Vagina (tissue), 2 donors: ENCODE measurements around the gene PARP4.

Source experiments
- POLR2A ChIP-seq, 2 donors: fragments of 450-650 bp; IDR thresholded peaks; one replicate each; pipeline ENCODE4 v1.6.1; 2017; ENCODE audit warnings: antibody characterized with exemption in 2 of 2, mild to moderate bottlenecking in 2 of 2, moderate library complexity in 2 of 2
- POLR2AphosphoS5 ChIP-seq, 2 donors: sonication (generic); formaldehyde crosslinking; IDR thresholded peaks; one replicate each; pipeline ENCODE4 v1.9.0; 2017; ENCODE audit warnings: antibody characterized with exemption in 2 of 2, mild to moderate bottlenecking in 2 of 2, low read depth in 1 of 2; ENCODE audit not compliant: insufficient read depth in 1 of 2
- TF ChIP-seq, protein P1 (sequence below), 3 experiments: fragments of 450-650 bp in 2 of 3; fragments of 200-600 bp in 1 of 3; sonication (generic) in 1 of 3; IDR thresholded peaks; one replicate each; pipeline ENCODE4 v1.5.1; 2017 to 2019; ENCODE audit warnings: antibody characterized with exemption in 3 of 3, mild to moderate bottlenecking in 2 of 3, moderate library complexity in 2 of 3

- TF ChIP-seq, protein P1, sequence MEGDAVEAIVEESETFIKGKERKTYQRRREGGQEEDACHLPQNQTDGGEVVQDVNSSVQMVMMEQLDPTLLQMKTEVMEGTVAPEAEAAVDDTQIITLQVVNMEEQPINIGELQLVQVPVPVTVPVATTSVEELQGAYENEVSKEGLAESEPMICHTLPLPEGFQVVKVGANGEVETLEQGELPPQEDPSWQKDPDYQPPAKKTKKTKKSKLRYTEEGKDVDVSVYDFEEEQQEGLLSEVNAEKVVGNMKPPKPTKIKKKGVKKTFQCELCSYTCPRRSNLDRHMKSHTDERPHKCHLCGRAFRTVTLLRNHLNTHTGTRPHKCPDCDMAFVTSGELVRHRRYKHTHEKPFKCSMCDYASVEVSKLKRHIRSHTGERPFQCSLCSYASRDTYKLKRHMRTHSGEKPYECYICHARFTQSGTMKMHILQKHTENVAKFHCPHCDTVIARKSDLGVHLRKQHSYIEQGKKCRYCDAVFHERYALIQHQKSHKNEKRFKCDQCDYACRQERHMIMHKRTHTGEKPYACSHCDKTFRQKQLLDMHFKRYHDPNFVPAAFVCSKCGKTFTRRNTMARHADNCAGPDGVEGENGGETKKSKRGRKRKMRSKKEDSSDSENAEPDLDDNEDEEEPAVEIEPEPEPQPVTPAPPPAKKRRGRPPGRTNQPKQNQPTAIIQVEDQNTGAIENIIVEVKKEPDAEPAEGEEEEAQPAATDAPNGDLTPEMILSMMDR (IDR thresholded peaks at IDR 0.05), result no peak
- TF ChIP-seq POLR2A (IDR thresholded peaks at IDR 0.05), result no peak
- TF ChIP-seq POLR2AphosphoS5 (IDR thresholded peaks at IDR 0.05; ENCODE audit: insufficient read depth in 1 of 2, low read depth in 1 of 2), result no peak
These were observed 52.3 kb downstream of the PARP4 start for GRCh38 chr13:24460256-24460655.
